IgD-negative memory B cell (primary cell): ENCODE data around the gene EMC7. TPM values are rescaled to one million over a fixed set of nuclear protein-coding genes. Genes with fewer than 3 reads are reported as not detected.
A peak's percentile ranks its signal among the peaks of the same experiment; 100 is the strongest.

Experiments
- H3K27ac Mint-ChIP-seq, 3 donors: one replicate each; pipeline ENCODE4 v1.8.0; 2020 to 2022; ENCODE audit warnings: mild to moderate bottlenecking in 3 of 3, mixed read lengths in 3 of 3, moderate library complexity in 1 of 3
- H3K27me3 Mint-ChIP-seq: one replicate; pipeline ENCODE4 v1.8.0; 2021; ENCODE audit warnings: mixed read lengths
- H3K36me3 Mint-ChIP-seq: one replicate; pipeline ENCODE4 v1.8.0; 2020; ENCODE audit warnings: mild to moderate bottlenecking, mixed read lengths
- H3K4me1 Mint-ChIP-seq, 3 donors: one replicate each; pipeline ENCODE4 v1.8.0; 2020 to 2022; ENCODE audit warnings: mixed read lengths in 3 of 3, mild to moderate bottlenecking in 1 of 3
- H3K4me3 Mint-ChIP-seq, 4 donors: one replicate each; pipeline ENCODE4 v1.8.0; 2020 to 2022; ENCODE audit warnings: mild to moderate bottlenecking in 4 of 4, mixed read lengths in 4 of 4, moderate library complexity in 3 of 4
- H3K9me3 Mint-ChIP-seq, 3 donors: one replicate each; pipeline ENCODE4 v1.8.0; 2020 to 2021; ENCODE audit warnings: mixed read lengths in 3 of 3, mild to moderate bottlenecking in 1 of 3
- polyA plus RNA-seq: library from polyadenylated mRNA; unstranded; fragments of 300-500 nt; fragmentation: Illumina TruSeq; gene quantifications from one replicate; pipeline ENCODE4 v1.2.3, GENCODE V29; 2021

EMC7 gene
- polyA plus RNA-seq, 1 donor from 2014 or later: 89.5 TPM

DNA sequence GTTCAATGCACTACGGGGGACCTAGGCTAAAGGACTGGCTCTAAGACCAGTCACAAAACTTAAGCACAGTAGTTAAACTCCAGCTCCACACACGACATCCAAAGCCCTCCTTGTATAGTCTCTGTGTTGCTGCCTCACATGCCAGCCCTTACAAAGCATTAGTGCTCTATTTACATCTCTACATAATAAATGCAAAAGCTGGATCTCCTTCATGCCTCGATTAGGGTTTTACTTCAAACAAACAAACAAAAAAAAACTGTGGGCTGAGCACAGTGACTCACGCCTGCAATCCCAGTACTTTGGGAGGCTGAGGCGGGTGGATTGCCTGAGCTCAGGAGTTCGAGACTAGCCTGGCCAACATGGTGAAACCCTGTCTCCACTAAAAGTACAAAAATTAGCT, 9.8 kb upstream of the EMC7 start:
- no peaks in the 10 kb centered on the region for H3K36me3 Mint-ChIP-seq
- H3K4me1 Mint-ChIP-seq: no peaks in the 10 kb centered on the region
- H3K27me3 Mint-ChIP-seq: peaks cover 6% of the 10 kb centered on the region
- H3K9me3 Mint-ChIP-seq: no peaks in the 10 kb centered on the region
- H3K27ac Mint-ChIP-seq: no peak overlapping the region
- no peak overlapping the region for H3K4me3 Mint-ChIP-seq

DNA sequence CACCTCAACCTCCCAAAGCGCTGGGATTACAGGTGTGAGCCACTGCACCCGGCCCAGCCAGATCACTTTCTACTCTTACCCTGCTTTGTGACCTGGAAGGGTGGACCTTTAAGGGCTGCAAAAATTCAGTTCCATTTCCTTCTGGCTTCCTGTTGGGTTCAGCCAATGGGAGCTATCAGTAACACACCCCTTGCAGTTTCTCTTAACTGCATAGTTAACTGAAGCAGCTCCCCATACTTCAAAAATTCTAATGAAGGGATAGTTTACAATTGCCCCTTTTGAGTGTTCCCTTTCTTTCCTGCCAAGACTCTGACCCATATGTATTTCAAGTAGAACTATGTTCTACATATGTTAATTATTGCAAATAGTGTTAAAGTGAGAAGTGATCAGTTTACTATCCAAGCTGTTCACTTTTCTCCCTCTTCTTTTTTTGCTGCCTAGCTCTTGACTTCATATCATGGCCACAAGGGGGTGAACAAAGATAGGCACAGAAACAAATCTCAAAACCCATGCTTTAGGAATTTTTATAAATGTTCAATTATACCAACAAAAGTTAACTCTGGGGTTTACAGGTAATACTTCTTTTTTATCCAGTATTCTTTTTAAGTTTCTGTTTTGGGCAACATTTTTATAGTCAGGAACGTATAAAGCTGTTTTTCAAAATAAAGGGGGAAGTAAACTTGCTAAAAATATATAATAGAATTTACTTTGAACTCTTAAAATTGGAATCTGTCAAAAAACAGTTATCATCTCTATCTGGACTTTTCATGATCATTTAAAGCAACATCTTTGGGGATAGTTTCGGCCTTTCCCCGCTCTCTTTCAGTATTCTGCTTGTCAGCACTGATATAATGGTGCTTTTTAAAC, 8.4 kb upstream of the EMC7 start:
- Mint-ChIP-seq H3K4me1 (no peaks in the 10 kb centered on the region), H3K27ac (peak overlapping the region in 1 of 3 donors; percentile 19), H3K36me3 (no peaks in the 10 kb centered on the region), H3K9me3 (peaks cover 0 to 1% (median 0%) of the 10 kb centered on the region in 3 donors), H3K27me3 (peaks cover 6% of the 10 kb centered on the region), H3K4me3 (peak overlapping the region in 1 of 4 donors; percentile 10)

DNA sequence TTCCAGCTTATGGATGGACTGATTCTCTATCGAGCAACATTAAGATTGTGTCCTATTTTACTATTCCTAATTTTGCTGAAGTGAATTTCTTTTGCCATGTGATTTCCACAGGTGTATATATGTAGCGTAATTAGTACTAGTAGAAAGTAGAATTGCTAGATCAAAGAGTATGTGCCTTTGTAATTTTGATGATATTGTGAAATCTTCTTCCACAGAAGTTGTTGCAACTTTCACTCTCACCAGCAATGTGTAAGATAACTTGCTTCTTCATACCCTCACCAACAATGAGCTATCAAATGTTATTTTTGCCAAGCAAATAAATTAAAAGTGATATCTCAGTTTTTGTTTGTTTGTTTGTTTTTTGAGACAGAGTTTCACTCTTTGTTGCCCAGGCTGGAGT, 5.7 kb upstream of the EMC7 start:
- no peaks in the 10 kb centered on the region for H3K27me3 Mint-ChIP-seq
- H3K4me1 Mint-ChIP-seq: peaks cover 0 to 8% (median 0%) of the 10 kb centered on the region in 3 donors
- H3K4me3 Mint-ChIP-seq: no peak overlapping the region
- H3K36me3 Mint-ChIP-seq: peaks cover 2% of the 10 kb centered on the region
- peaks cover 0 to 4% (median 0%) of the 10 kb centered on the region in 3 donors for H3K9me3 Mint-ChIP-seq
- H3K27ac Mint-ChIP-seq: no peak overlapping the region

DNA sequence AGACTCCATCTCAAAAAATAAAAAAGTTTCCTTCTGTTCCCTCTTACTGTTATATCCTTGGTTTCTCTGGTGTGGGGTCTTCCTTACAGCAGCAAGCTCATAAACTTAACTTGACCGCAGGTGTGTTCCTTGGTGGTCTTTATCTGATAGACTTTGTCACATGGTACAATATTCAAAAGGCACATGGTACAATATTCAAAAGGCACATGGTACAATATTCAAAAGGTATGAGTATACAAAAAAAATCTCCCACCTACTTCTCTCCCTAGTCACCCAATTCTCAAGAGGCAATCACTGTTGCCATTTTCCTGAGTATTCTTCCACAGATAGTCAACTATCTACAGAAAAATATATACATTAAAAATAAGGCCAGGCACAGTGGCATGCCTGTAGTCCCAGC, 4.8 kb upstream of the EMC7 start:
- H3K9me3 Mint-ChIP-seq: peaks cover 0 to 4% (median 0%) of the 10 kb centered on the region in 3 donors
- peak overlapping the region in 1 of 3 donors; percentile 6 for H3K27ac Mint-ChIP-seq
- H3K36me3 Mint-ChIP-seq: peaks cover 4% of the 10 kb centered on the region
- no peaks in the 10 kb centered on the region for H3K27me3 Mint-ChIP-seq
- H3K4me1 Mint-ChIP-seq: peaks cover 0 to 15% (median 4%) of the 10 kb centered on the region in 3 donors
- H3K4me3 Mint-ChIP-seq: no peak overlapping the region

DNA sequence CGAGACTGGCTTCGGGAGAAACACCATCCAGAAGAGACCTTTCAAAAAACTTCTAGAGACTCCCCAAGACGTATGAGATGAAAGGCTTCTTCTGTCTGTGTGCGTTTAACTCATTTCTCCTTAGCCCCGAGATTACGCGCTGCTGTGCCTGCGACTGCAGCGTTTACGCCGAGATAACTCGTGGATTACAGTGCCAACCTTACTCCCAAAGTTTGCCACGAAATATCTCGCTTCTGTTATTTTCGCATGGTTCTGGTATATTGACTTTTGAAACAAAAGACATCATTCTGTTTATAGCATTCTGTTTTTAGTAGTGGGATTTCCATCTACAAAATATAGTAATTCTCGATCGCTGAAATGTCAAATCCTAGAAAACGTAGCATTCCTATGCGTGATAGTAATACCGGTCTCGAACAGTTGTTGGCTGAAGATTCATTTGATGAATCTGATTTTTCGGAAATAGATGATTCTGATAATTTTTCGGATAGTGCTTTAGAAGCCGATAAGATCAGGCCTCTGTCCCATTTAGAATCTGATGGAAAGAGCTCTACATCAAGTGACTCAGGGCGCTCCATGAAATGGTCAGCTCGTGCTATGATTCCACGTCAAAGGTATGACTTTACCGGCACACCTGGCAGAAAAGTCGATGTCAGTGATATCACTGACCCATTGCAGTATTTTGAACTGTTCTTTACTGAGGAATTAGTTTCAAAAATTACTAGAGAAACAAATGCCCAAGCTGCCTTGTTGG, 688 bp upstream of the EMC7 start:
- H3K4me3 Mint-ChIP-seq: peak overlapping the region; percentile 76 to 100 (median 97)
- H3K4me1 Mint-ChIP-seq: peaks cover 13 to 35% (median 19%) of the 10 kb centered on the region in 3 donors
- peaks cover 6% of the 10 kb centered on the region for H3K36me3 Mint-ChIP-seq
- peaks cover 0 to 4% (median 0%) of the 10 kb centered on the region in 3 donors for H3K9me3 Mint-ChIP-seq
- no peaks in the 10 kb centered on the region for H3K27me3 Mint-ChIP-seq
- peak overlapping the region; percentile 79 to 99 (median 98) for H3K27ac Mint-ChIP-seq

DNA sequence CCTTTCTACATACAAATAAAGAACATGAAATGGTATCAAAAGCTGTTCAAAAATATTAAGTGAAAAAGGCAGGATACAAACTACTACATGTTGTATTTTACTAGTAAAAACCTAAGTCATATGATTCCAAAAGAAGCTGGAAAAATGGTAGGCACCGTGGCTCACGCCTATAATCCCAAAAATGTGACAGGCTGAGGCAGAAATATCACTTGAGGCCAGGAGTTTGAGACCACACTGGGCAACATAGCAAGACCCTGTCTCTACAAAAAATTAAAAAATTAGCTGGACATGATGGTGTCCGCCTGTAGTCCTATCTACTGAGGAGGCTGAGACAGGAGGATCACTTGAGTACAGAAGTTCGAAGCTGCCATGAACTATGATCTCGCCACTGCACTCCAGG, 1.7 kb downstream of the EMC7 start:
- Mint-ChIP-seq H3K4me3 (peak overlapping the region in 3 of 4 donors; percentile 63 to 76 (median 68)), H3K27ac (no peak overlapping the region), H3K9me3 (peaks cover 0 to 2% (median 0%) of the 10 kb centered on the region in 3 donors), H3K36me3 (peaks cover 6% of the 10 kb centered on the region), H3K27me3 (no peaks in the 10 kb centered on the region), H3K4me1 (peaks cover 13 to 36% (median 19%) of the 10 kb centered on the region in 3 donors)

DNA sequence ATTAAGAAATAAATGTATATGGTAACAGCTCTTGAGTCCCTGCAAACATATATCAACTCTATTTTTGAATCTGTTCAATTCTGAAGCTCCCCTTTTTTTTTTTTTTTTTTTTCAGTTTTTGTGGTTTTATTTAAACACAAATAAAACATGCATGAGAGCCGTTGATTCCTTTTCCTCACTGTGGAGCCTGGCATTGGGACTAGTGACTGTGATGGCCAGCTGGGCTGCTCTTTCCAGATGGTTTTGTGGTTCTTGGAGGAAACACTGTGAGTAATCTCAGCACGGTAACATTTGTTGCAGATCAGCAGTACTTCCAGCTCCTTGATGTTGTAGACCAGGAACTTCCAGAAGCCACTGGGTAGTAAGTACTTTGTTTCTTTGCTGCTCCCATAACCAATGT, 15.9 kb downstream of the EMC7 start:
- no peak overlapping the region for H3K27ac Mint-ChIP-seq

DNA sequence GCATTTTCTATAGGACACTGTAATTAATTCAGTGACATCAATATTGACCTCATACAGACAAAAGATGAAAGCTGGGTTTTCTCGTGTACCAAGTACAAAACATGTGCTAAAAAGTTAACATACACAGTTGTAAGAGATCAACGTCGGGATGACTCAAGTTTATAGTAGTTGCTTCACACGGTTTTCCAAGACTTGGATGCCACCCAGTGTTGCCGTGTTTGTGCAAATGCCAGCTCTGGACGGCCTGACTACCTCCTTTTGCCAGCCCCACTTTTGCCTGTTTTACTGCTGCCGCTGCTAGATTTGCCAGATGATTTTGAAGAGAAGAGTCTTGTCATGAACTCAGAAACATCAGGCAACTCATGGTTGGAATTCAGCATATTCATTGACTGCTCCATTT, 17.6 kb downstream of the EMC7 start:
- Mint-ChIP-seq H3K9me3 (no peaks in the 10 kb centered on the region), H3K36me3 (peaks cover 5% of the 10 kb centered on the region), H3K4me3 (no peak overlapping the region), H3K27ac (no peak overlapping the region), H3K27me3 (no peaks in the 10 kb centered on the region), H3K4me1 (no peaks in the 10 kb centered on the region)

More for the DNA sequence above, 15.9 kb downstream of the EMC7 start:
- no peaks in the 10 kb centered on the region for H3K27me3 Mint-ChIP-seq
- H3K4me3 Mint-ChIP-seq: no peak overlapping the region
- peaks cover 5% of the 10 kb centered on the region for H3K36me3 Mint-ChIP-seq
- peaks cover 3 to 4% (median 4%) of the 10 kb centered on the region in 3 donors for H3K4me1 Mint-ChIP-seq
- H3K9me3 Mint-ChIP-seq: no peaks in the 10 kb centered on the region

DNA sequence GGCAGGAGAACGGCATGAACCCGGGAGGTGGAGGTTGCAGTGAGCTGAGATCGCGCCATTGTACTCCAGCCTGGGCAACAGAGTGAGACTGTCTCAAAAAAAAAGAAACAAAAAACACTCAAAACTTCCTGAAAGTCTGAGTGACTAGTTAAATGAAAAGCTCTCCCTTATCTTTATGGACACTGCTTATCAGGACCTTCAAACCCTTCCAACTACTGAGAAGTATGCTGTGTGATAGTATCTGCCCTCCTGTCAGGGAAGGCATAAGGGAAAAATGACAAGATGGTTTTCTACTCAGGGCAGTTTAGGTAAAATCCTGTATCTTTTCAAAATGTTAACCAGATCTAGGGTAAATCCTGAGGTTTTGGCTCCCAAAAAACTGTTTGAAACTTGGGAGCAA, 21.8 kb downstream of the EMC7 start:
- no peak overlapping the region for H3K4me3 Mint-ChIP-seq
- H3K27ac Mint-ChIP-seq: no peak overlapping the region
- peaks cover 5% of the 10 kb centered on the region for H3K36me3 Mint-ChIP-seq
- no peaks in the 10 kb centered on the region for H3K4me1 Mint-ChIP-seq
- H3K9me3 Mint-ChIP-seq: no peaks in the 10 kb centered on the region
- no peaks in the 10 kb centered on the region for H3K27me3 Mint-ChIP-seq

DNA sequence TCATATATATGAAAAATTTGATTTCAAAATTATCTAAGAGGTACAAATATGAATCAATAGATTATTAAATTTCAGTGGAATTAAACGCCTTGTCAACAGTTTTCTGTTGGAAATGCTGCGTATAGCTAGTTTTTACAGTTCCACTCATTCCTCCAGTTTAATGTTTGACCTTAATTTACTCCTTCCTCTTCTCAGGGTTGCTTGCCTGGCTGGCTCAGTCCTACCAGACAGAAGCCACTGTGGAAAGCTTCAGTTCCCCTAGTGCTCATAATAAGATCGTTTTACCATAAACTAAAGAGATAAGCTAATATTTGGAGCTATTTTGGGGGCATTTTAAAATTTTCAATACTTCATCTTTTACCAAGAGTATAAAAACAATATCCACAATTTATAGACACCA, 22.8 kb downstream of the EMC7 start:
- Mint-ChIP-seq H3K4me1 (no peaks in the 10 kb centered on the region), H3K4me3 (no peak overlapping the region), H3K9me3 (no peaks in the 10 kb centered on the region), H3K27me3 (no peaks in the 10 kb centered on the region), H3K27ac (no peak overlapping the region), H3K36me3 (peaks cover 9% of the 10 kb centered on the region)

DNA sequence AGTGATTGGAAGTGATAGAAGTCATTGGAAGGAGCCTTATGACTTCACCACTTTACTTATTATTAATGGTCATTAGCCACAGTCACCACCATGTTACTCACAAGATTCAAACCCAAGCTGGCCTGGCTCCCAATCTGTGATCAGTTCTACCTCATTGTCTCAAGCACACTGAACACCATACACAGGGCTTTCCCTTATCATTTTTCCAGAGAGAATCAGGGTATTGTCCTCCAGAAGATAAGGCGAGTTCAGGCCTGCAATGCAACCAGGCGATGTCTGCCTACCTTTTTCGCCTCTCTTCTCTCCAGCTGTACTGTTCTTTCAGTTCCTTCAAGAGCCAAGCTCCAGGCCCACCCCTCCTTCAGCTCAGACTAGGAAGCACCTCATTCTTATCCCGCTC, 24.9 kb downstream of the EMC7 start:
- no peaks in the 10 kb centered on the region for H3K27me3 Mint-ChIP-seq
- H3K4me3 Mint-ChIP-seq: no peak overlapping the region
- peaks cover 5% of the 10 kb centered on the region for H3K36me3 Mint-ChIP-seq
- H3K9me3 Mint-ChIP-seq: no peaks in the 10 kb centered on the region
- H3K27ac Mint-ChIP-seq: no peak overlapping the region
- no peaks in the 10 kb centered on the region for H3K4me1 Mint-ChIP-seq

DNA sequence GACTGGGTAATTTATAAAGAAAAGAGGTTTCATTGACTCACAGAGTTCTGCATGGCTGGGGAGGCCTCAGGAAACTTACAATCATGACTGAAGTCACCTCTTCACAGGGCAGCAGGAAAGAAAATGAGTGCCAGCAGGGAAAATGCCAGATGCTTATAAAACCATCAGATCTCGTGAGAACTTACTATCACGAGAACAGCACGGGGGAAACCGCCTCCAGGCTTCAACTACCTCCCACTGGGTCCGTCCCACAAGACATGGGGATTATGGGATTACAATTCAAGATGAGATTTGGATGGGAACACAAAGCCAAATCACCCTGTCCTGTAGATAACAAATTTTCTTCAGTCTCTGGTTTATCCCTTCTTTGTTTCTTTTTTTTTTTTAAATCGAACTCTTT, 31.7 kb downstream of the EMC7 start:
- Mint-ChIP-seq H3K27ac (no peak overlapping the region), H3K9me3 (no peaks in the 10 kb centered on the region), H3K4me1 (no peaks in the 10 kb centered on the region), H3K4me3 (no peak overlapping the region), H3K36me3 (peaks cover 5% of the 10 kb centered on the region), H3K27me3 (no peaks in the 10 kb centered on the region)

DNA sequence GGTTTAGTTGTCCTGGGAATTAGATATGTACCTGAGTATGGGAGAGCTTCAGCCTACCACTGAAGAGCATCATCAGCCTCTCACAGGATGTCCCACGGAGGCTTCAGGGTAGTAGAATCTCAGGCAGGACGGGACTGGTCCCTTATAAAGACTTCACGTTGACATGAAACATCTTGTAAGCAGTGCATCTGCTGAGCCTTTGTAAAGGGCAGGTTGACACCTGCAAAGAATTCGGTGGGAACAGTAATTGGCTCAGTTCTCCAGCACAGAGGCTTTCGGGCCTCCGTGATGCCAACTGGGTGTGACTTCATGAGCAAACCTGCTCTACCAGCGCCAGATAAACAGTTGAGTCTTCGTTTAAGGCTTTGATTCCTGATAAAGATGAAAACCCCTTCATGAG, 35.7 kb downstream of the EMC7 start:
- no peaks in the 10 kb centered on the region for H3K27me3 Mint-ChIP-seq
- H3K27ac Mint-ChIP-seq: no peak overlapping the region

DNA sequence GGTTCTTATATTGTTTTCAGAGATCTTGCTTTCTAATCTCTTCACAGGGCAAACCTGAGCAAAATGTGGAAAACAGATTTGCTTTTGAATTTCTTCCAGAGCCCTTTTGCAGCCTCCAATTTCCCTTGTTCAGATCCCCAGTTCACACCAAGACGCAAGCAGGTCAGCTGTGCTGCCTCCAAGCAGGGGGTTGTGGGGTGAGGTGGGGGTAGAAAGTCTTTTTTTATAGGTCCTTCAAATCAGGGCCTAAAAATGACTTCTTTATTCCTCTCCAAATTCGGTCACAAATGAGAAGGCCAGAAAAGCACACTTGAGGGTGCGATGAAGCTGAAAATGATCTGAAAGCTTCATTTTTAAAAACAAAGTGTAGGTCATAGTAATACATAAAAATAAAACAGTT, 36.4 kb downstream of the EMC7 start:
- no peak overlapping the region for H3K27ac Mint-ChIP-seq
- no peak overlapping the region for H3K4me3 Mint-ChIP-seq
- H3K36me3 Mint-ChIP-seq: peaks cover 1% of the 10 kb centered on the region
- H3K9me3 Mint-ChIP-seq: no peaks in the 10 kb centered on the region
- H3K27me3 Mint-ChIP-seq: no peaks in the 10 kb centered on the region
- peaks cover 0 to 4% (median 2%) of the 10 kb centered on the region in 3 donors for H3K4me1 Mint-ChIP-seq

More for the DNA sequence above, 35.7 kb downstream of the EMC7 start:
- peaks cover 1% of the 10 kb centered on the region for H3K36me3 Mint-ChIP-seq
- H3K4me1 Mint-ChIP-seq: peaks cover 0 to 4% (median 2%) of the 10 kb centered on the region in 3 donors
- no peaks in the 10 kb centered on the region for H3K9me3 Mint-ChIP-seq
- no peak overlapping the region for H3K4me3 Mint-ChIP-seq

DNA sequence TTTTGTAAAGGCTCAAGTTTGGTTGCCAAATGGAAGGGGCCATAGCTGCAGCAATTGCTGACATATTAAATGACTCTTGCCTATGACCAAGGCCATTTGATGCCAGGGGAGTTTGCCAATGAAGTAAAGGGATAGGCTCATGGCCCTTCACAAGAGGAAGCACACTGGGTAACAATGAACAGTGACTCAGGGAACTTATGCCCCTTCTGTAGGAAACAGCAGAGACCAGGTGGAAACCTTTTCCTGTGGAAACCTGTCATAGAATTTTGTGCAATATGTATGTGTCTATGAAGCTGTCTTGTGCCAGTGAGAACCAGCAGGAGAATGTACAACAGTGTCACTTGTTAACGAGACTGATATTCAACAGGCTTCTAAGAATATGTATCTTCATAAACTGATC, 37.2 kb downstream of the EMC7 start:
- Mint-ChIP-seq H3K4me1 (peaks cover 0 to 4% (median 2%) of the 10 kb centered on the region in 3 donors), H3K27me3 (no peaks in the 10 kb centered on the region), H3K36me3 (peaks cover 1% of the 10 kb centered on the region), H3K27ac (no peak overlapping the region), H3K4me3 (no peak overlapping the region), H3K9me3 (no peaks in the 10 kb centered on the region)
